Measurements from ENCODE around the gene HOXD10. TPM values are rescaled to one million over a fixed set of nuclear protein-coding genes. Genes with fewer than 3 reads are reported as not detected.

HOXD10 gene
- total and polyA plus RNA-seq, 5 donors from 2014 or later: not detected

GRCh38 chr2:176080540-176081375 lies 35.8 kb upstream of the HOXD10 start:
- Histone ChIP-seq H3K36me3 (ENCODE audit: control insufficient read depth, insufficient read depth, low read length) (no peaks in the 10 kb centered on the region), H3K27me3 (ENCODE audit: control insufficient read depth, insufficient read depth, low read length) (peaks cover 60% of the 10 kb centered on the region), H3K27ac (ENCODE audit: insufficient read depth, low read length, poor library complexity, severe bottlenecking) (no peak overlapping the region), H3K4me1 (ENCODE audit: control insufficient read depth, insufficient read depth, low read length, poor library complexity, severe bottlenecking) (peaks cover 13% of the 10 kb centered on the region), H3K9me3 (ENCODE audit: control insufficient read depth in 2 of 2, low read length in 2 of 2) (peaks cover 30 to 76% of the 10 kb centered on the region in 2 experiments), H3K4me3 (ENCODE audit: low read depth, low read length) (no peak overlapping the region)
- DNase-seq (no peak), ATAC-seq (ENCODE audit: low read depth in 2 of 2) (no peak)
- peaks cover 88% of the 10 kb centered on the region for H3K27me3 Mint-ChIP-seq
- H3K4me3 Mint-ChIP-seq: peak overlapping the region in 3 of 4 donors; percentile 30 to 77 (median 73)
- peaks cover 2 to 16% (median 15%) of the 10 kb centered on the region in 4 donors for H3K4me1 Mint-ChIP-seq
- peaks cover 0 to 46% (median 12%) of the 10 kb centered on the region in 7 donors for H3K9me3 Mint-ChIP-seq
- peak overlapping the region; percentile 56 to 83 (median 62) for H3K27ac Mint-ChIP-seq
- peaks cover 4% of the 10 kb centered on the region for H3K36me3 Mint-ChIP-seq

GRCh38 chr2:176081376-176081836 lies 35.2 kb upstream of the HOXD10 start:
- peaks cover 0 to 43% (median 11%) of the 10 kb centered on the region in 7 donors for H3K9me3 Mint-ChIP-seq
- DNase-seq (no peak), ATAC-seq (ENCODE audit: low read depth in 2 of 2) (no peak)
- Histone ChIP-seq H3K36me3 (ENCODE audit: control insufficient read depth, insufficient read depth, low read length) (no peaks in the 10 kb centered on the region), H3K27me3 (ENCODE audit: control insufficient read depth, insufficient read depth, low read length) (peaks cover 57% of the 10 kb centered on the region), H3K4me3 (ENCODE audit: low read depth, low read length) (no peak overlapping the region), H3K4me1 (ENCODE audit: control insufficient read depth, insufficient read depth, low read length, poor library complexity, severe bottlenecking) (peaks cover 13% of the 10 kb centered on the region), H3K9me3 (ENCODE audit: control insufficient read depth in 2 of 2, low read length in 2 of 2) (peaks cover 26 to 82% of the 10 kb centered on the region in 2 experiments), H3K27ac (ENCODE audit: insufficient read depth, low read length, poor library complexity, severe bottlenecking) (no peak overlapping the region)
- peaks cover 88% of the 10 kb centered on the region for H3K27me3 Mint-ChIP-seq
- peak overlapping the region; percentile 62 to 87 (median 83) for H3K27ac Mint-ChIP-seq
- H3K4me1 Mint-ChIP-seq: peaks cover 3 to 16% (median 15%) of the 10 kb centered on the region in 4 donors
- H3K4me3 Mint-ChIP-seq: peak overlapping the region in 3 of 4 donors; percentile 30 to 77 (median 73)
- H3K36me3 Mint-ChIP-seq: peaks cover 4% of the 10 kb centered on the region

- no peaks in the 10 kb centered on the region for H3K36me3 ChIP-seq (ENCODE audit: control insufficient read depth, insufficient read depth, low read length)
- Mint-ChIP-seq H3K4me3 (peak overlapping the region in 3 of 4 donors; percentile 30 to 53 (median 52)), H3K36me3 (peaks cover 4% of the 10 kb centered on the region), H3K4me1 (peaks cover 4 to 18% (median 15%) of the 10 kb centered on the region in 4 donors), H3K27me3 (peaks cover 88% of the 10 kb centered on the region), H3K9me3 (peaks cover 0 to 43% (median 8%) of the 10 kb centered on the region in 7 donors), H3K27ac (peak overlapping the region in 2 of 3 donors; percentile 83 to 87)
- H3K4me3 ChIP-seq (ENCODE audit: low read depth, low read length): no peak overlapping the region
- no peak for ATAC-seq (ENCODE audit: low read depth in 2 of 2)
- peaks cover 57% of the 10 kb centered on the region for H3K27me3 ChIP-seq (ENCODE audit: control insufficient read depth, insufficient read depth, low read length)
- H3K9me3 ChIP-seq (ENCODE audit: control insufficient read depth in 2 of 2, low read length in 2 of 2): peaks cover 20 to 77% of the 10 kb centered on the region in 2 experiments
- H3K27ac ChIP-seq (ENCODE audit: insufficient read depth, low read length, poor library complexity, severe bottlenecking): no peak overlapping the region
- peaks cover 13% of the 10 kb centered on the region for H3K4me1 ChIP-seq (ENCODE audit: control insufficient read depth, insufficient read depth, low read length, poor library complexity, severe bottlenecking)
- no peak for DNase-seq
These were observed 34.6 kb upstream of the HOXD10 start for GRCh38 chr2:176081837-176082524.

- peaks cover 18 to 78% of the 10 kb centered on the region in 2 experiments for H3K9me3 ChIP-seq (ENCODE audit: control insufficient read depth in 2 of 2, low read length in 2 of 2)
- ATAC-seq (ENCODE audit: low read depth in 2 of 2) (no peak), DNase-seq (no peak)
- no peak overlapping the region for H3K4me3 ChIP-seq (ENCODE audit: low read depth, low read length)
- Mint-ChIP-seq H3K4me3 (peak overlapping the region in 3 of 4 donors; percentile 29 to 52 (median 48)), H3K36me3 (peaks cover 4% of the 10 kb centered on the region), H3K9me3 (peaks cover 0 to 45% (median 8%) of the 10 kb centered on the region in 7 donors), H3K27ac (peak overlapping the region in 1 of 3 donors; percentile 75), H3K27me3 (peaks cover 88% of the 10 kb centered on the region), H3K4me1 (peaks cover 4 to 20% (median 15%) of the 10 kb centered on the region in 4 donors)
- H3K36me3 ChIP-seq (ENCODE audit: control insufficient read depth, insufficient read depth, low read length): no peaks in the 10 kb centered on the region
- peaks cover 13% of the 10 kb centered on the region for H3K4me1 ChIP-seq (ENCODE audit: control insufficient read depth, insufficient read depth, low read length, poor library complexity, severe bottlenecking)
- no peak overlapping the region for H3K27ac ChIP-seq (ENCODE audit: insufficient read depth, low read length, poor library complexity, severe bottlenecking)
- H3K27me3 ChIP-seq (ENCODE audit: control insufficient read depth, insufficient read depth, low read length): peaks cover 56% of the 10 kb centered on the region
These were observed 34.1 kb upstream of the HOXD10 start for GRCh38 chr2:176082525-176082823.

- Mint-ChIP-seq H3K27me3 (peaks cover 91% of the 10 kb centered on the region), H3K27ac (peak overlapping the region; percentile 20 to 81 (median 62)), H3K9me3 (peaks cover 0 to 45% (median 8%) of the 10 kb centered on the region in 7 donors), H3K36me3 (peaks cover 4% of the 10 kb centered on the region), H3K4me3 (peak overlapping the region; percentile 48 to 87 (median 66)), H3K4me1 (peaks cover 4 to 22% (median 16%) of the 10 kb centered on the region in 4 donors)
- Histone ChIP-seq H3K27me3 (ENCODE audit: control insufficient read depth, insufficient read depth, low read length) (peaks cover 57% of the 10 kb centered on the region), H3K9me3 (ENCODE audit: control insufficient read depth in 2 of 2, low read length in 2 of 2) (peaks cover 15 to 82% of the 10 kb centered on the region in 2 experiments), H3K4me1 (ENCODE audit: control insufficient read depth, insufficient read depth, low read length, poor library complexity, severe bottlenecking) (peaks cover 13% of the 10 kb centered on the region), H3K36me3 (ENCODE audit: control insufficient read depth, insufficient read depth, low read length) (no peaks in the 10 kb centered on the region), H3K4me3 (ENCODE audit: low read depth, low read length) (no peak overlapping the region), H3K27ac (ENCODE audit: insufficient read depth, low read length, poor library complexity, severe bottlenecking) (no peak overlapping the region)
- DNase-seq: no peak
- ATAC-seq (ENCODE audit: low read depth in 2 of 2): no peak
These were observed 33.5 kb upstream of the HOXD10 start for GRCh38 chr2:176082824-176083751.

- Mint-ChIP-seq H3K4me1 (peaks cover 6 to 26% (median 12%) of the 10 kb centered on the region in 4 donors), H3K9me3 (peaks cover 0 to 46% (median under 1%) of the 10 kb centered on the region in 7 donors), H3K27ac (peak within 1 kb of the TSS; percentile 49 to 81 (median 62)), H3K27me3 (peaks cover 91% of the 10 kb centered on the region), H3K4me3 (peak within 1 kb of the TSS; percentile 61 to 87 (median 74)), H3K36me3 (peaks cover 4% of the 10 kb centered on the region)
- Histone ChIP-seq H3K9me3 (ENCODE audit: control insufficient read depth in 2 of 2, low read length in 2 of 2) (peaks cover 14 to 80% of the 10 kb centered on the region in 2 experiments), H3K27ac (ENCODE audit: insufficient read depth, low read length, poor library complexity, severe bottlenecking) (no peak within 1 kb of the TSS), H3K36me3 (ENCODE audit: control insufficient read depth, insufficient read depth, low read length) (no peaks in the 10 kb centered on the region), H3K4me1 (ENCODE audit: control insufficient read depth, insufficient read depth, low read length, poor library complexity, severe bottlenecking) (peaks cover 13% of the 10 kb centered on the region), H3K27me3 (ENCODE audit: control insufficient read depth, insufficient read depth, low read length) (peaks cover 54% of the 10 kb centered on the region), H3K4me3 (ENCODE audit: low read depth, low read length) (no peak within 1 kb of the TSS)
- DNase-seq (no peak), ATAC-seq (ENCODE audit: low read depth in 2 of 2) (no peak)
These were observed 32.7 kb upstream of the HOXD10 start, which contains the start of gene EVX2 for GRCh38 chr2:176083796-176084261. TSS of gene EVX2 (minus strand) at chr2:176083962. CDS start at chr2:176083776, 186 bp downstream.

All from CD4-positive, CD25-positive, alpha-beta regulatory T cell (primary cell).